Heart left ventricle (tissue), 16 donors: Measurements from ENCODE around the gene GADL1. TPM values are rescaled to one million over a fixed set of nuclear protein-coding genes. Genes with fewer than 3 reads are reported as not detected.

Experiments used
- ATAC-seq, 4 donors: fragments of 200-7000 bp; cut with Tn5 transposase; one replicate each; pipeline ENCODE4 v1.9.1; 2020 to 2022; ENCODE audit warnings: moderate library complexity in 4 of 4, mild to moderate bottlenecking in 3 of 4, moderate number of reproducible peaks in 1 of 4
- DNase-seq, 5 donors: peaks; one replicate each; pipeline ENCODE4 v3.0.0-alpha.2; 2020
- H3K27ac ChIP-seq, 12 donors: fragments of 200-600 bp; sonication (generic) in 4 of 12; one replicate each; pipeline versions ENCODE4 v1.5.0 to v1.8.0; 2016 to 2022; ENCODE audit warnings: mild to moderate bottlenecking in 2 of 12
- H3K27me3 ChIP-seq, 9 donors: fragments of 200-600 bp; sonication (generic) in 2 of 9; one replicate each; pipeline versions ENCODE4 v1.5.1 to v1.8.0; 2016 to 2022; ENCODE audit warnings: mild to moderate bottlenecking in 3 of 9
- H3K36me3 ChIP-seq, 9 donors: fragments of 200-600 bp; sonication (generic) in 2 of 9; one replicate each; pipeline versions ENCODE4 v1.5.0 to v1.8.0; 2018 to 2022; ENCODE audit warnings: mild to moderate bottlenecking in 2 of 9
- H3K4me1 ChIP-seq, 12 donors: fragments of 200-600 bp; sonication (generic) in 4 of 12; one replicate each; pipeline versions ENCODE4 v1.5.0 to v1.8.0; 2016 to 2022; ENCODE audit warnings: mild to moderate bottlenecking in 3 of 12
- H3K4me3 ChIP-seq, 12 donors: fragments of 200-600 bp; sonication (generic) in 4 of 12; one replicate each; pipeline versions ENCODE4 v1.5.0 to v1.8.0; 2017 to 2022; ENCODE audit warnings: mild to moderate bottlenecking in 9 of 12, moderate library complexity in 4 of 12
- H3K9me3 ChIP-seq, 12 donors: fragments of 200-600 bp; sonication (generic) in 4 of 12; one replicate each; pipeline versions ENCODE4 v1.5.0 to v1.8.0; 2016 to 2022; ENCODE audit warnings: mild to moderate bottlenecking in 1 of 12
- POLR2A ChIP-seq, 2 donors: fragments of 450-650 bp; IDR thresholded peaks; one replicate each; pipeline ENCODE4 v1.6.1; 2017; ENCODE audit warnings: antibody characterized with exemption in 2 of 2, mild to moderate bottlenecking in 2 of 2, moderate library complexity in 2 of 2
- WGBS, 4 donors: extraction: QIAGEN DNeasy Blood & Tissue Kit in 2 of 4; methylation state at CpG; one replicate each; pipeline versions ENCODE4 v1.1.5 to v1.1.7; 2013 to 2018; 5-methylcytosine and 5-hydroxymethylcytosine counted together
- intact Hi-C, 10 donors: fragments of 100-400 bp; cut with DNase I; formaldehyde crosslinking; loops; one replicate each; pipeline versions ENCODE4 v1.11.1 to v1.14.2; 2022
- polyA plus RNA-seq, 2 donors: library from polyadenylated mRNA; stranded (reverse); fragments of 200-250 nt; gene quantifications; one replicate each; pipeline ENCODE4 v1.2.3, GENCODE V29; 2013
- total RNA-seq, 9 donors: library from RNA; depleted of rRNA in 2 of 9; stranded (reverse); fragments of >200 nt in 2 of 9; fragmentation: NEBNext Ultra II Directional in 3 of 9; extraction: Animal tissue kit (Norgen Biotek cat#: 25700) in 3 of 9; gene quantifications; one replicate each; pipeline versions ENCODE4 v1.1.0 to v1.2.4, GENCODE V29; 2016 to 2023
- TF ChIP-seq, protein P1 (sequence below), 12 donors: fragments of 200-600 bp; sonication (generic) in 4 of 12; IDR thresholded peaks; one replicate each; pipeline versions ENCODE4 v1.5.0 to v1.8.0; 2018 to 2022; ENCODE audit warnings: antibody characterized with exemption in 12 of 12, mild to moderate bottlenecking in 5 of 12
- donor health status: ischemic (EF 13 %, LVEDD 7.1; RV severe dilation, severe dysfunction).
- donor health status: healthy with polysubstance abuse.
- donor health status: DM: no; HTN: yes; CAD: no.
- donor health status: DM: no; HTN: no; CAD: no.
- donor health status: ischemic (EF 25% LVEDD 6.9; RV normal size, moderate dysfunction).
- donor health status: ischemic (EF 25% LVEDD 5.7; RV mildly dilated, moderate dysfunction).
- donor health status: healthy.
- donor health status: DM: yes; HTN: yes; CAD: no.
- donor health status: ischemic (EF 35%, LVEDD 5.7; RV mildly dilated, moderate dysfunction).
- donor health status: nonischemic (EF 11% LVEDD 7.7; RV severe dilation, severe dysfunction).
- donor health status: DM: yes; HTN: yes; CAD: no.
- donor health status: PGD.
- donor health status: ischemic (EF 29% LVEDD 5.4; RV normal size, mild dysfunction).
- donor health status: nonischemic (EF 23%, LVEDD 6.1; RV moderate dilation, normal function).

The GADL1 gene
- total and polyA plus RNA-seq, 11 donors, result 0.03 to 0.59 (median 0.18) TPM; not detected in 3

DNA sequence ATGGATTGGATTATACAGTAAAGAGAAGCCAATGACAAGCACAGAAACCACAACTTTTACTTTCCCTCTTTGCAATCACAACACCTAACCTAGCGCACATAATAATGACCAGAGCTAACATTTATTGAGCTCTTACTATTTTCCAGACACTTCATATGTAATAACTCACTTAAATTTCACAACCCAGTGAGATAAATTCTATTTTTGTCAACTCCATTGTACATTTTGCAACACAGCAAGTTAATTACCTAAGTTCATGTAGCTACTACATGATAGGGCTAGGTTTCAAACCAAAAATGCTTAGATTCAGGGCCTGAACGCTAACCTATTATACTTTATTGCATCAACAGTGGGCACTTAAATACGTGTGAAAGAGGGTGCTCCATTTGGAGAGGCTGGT lies 89.5 kb downstream of the GADL1 start:
- no peaks in the 10 kb centered on the region for H3K36me3 ChIP-seq
- H3K4me1 ChIP-seq, result no peaks in the 10 kb centered on the region
- no peak overlapping the region for H3K27ac ChIP-seq
- no peaks in the 10 kb centered on the region for H3K9me3 ChIP-seq
- WGBS, 4 donors, result 85 to 95% (median 89%) methylated on average over 3 of the region's 3 CpGs
- intact Hi-C loops, result no loop called here
- ATAC-seq (no peak), DNase-seq (no peak)
- TF ChIP-seq POLR2A (IDR thresholded peaks at IDR 0.05), result no peak
- TF ChIP-seq, protein P1, sequence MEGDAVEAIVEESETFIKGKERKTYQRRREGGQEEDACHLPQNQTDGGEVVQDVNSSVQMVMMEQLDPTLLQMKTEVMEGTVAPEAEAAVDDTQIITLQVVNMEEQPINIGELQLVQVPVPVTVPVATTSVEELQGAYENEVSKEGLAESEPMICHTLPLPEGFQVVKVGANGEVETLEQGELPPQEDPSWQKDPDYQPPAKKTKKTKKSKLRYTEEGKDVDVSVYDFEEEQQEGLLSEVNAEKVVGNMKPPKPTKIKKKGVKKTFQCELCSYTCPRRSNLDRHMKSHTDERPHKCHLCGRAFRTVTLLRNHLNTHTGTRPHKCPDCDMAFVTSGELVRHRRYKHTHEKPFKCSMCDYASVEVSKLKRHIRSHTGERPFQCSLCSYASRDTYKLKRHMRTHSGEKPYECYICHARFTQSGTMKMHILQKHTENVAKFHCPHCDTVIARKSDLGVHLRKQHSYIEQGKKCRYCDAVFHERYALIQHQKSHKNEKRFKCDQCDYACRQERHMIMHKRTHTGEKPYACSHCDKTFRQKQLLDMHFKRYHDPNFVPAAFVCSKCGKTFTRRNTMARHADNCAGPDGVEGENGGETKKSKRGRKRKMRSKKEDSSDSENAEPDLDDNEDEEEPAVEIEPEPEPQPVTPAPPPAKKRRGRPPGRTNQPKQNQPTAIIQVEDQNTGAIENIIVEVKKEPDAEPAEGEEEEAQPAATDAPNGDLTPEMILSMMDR (IDR thresholded peaks at IDR 0.05), result no peak
- H3K4me3 ChIP-seq, result no peak overlapping the region
- H3K27me3 ChIP-seq, result no peaks in the 10 kb centered on the region

DNA sequence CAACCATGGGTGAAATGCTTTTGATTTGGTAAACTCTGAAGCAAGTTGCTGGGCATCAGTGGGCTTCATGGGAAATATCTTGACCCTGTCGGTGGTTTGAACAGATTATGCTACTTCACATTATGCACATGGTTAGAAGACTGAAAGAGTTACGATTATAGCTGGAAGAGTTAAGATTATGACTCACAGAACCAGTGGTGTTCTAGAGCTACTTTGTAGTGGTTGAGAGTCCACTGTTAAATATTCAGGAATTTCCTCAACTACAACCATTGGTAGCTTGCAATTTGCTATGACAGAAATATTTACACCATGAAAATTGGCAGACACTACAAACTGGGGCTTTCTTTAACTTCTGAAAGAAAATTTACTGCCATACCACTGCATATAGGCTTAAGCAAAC lies 99.3 kb downstream of the GADL1 start:
- ATAC-seq (no peak), DNase-seq (no peak)
- WGBS, 4 donors, result 90 to 94% (median 91%) methylated on average over 2 of the region's 2 CpGs
- H3K27me3 ChIP-seq, result no peaks in the 10 kb centered on the region
- TF ChIP-seq POLR2A (IDR thresholded peaks at IDR 0.05), result no peak
- TF ChIP-seq, protein P1 (IDR thresholded peaks at IDR 0.05), result no peak
- H3K4me3 ChIP-seq, result no peak overlapping the region
- no peak overlapping the region for H3K27ac ChIP-seq
- no peaks in the 10 kb centered on the region for H3K36me3 ChIP-seq
- H3K9me3 ChIP-seq, result no peaks in the 10 kb centered on the region
- H3K4me1 ChIP-seq, result no peaks in the 10 kb centered on the region
- intact Hi-C loops, result no loop called here

DNA sequence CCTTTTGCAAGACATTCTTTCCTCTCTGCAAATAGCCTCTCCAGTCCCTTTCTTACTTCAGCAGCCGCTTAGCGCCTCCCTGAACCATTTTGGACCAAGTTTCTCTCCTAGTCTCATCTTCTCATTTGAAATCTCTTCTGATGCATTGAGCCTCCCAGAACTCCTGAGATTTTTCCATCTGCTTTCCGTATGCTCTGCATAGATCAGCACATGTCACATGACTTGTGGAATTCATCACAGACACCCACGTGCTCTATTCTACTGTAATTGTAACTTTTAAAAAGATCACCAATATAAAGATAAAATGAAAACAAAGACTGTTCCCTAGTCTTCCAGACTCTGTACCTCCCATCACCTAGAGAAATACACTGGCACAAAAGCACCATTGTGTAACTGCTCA lies 100.7 kb downstream of the GADL1 start:
- Histone ChIP-seq H3K9me3 (no peaks in the 10 kb centered on the region), H3K27me3 (no peaks in the 10 kb centered on the region), H3K4me3 (no peak overlapping the region), H3K27ac (no peak overlapping the region), H3K4me1 (no peaks in the 10 kb centered on the region), H3K36me3 (no peaks in the 10 kb centered on the region)
- DNase-seq, result no peak
- 69 to 76% (median 71%) methylated on average over 4 of the region's 4 CpGs for WGBS, 4 donors
- TF ChIP-seq, protein P1 (IDR thresholded peaks at IDR 0.05), result no peak
- TF ChIP-seq POLR2A (IDR thresholded peaks at IDR 0.05), result no peak
- ATAC-seq, result no peak
- intact Hi-C loops, result no loop called here

DNA sequence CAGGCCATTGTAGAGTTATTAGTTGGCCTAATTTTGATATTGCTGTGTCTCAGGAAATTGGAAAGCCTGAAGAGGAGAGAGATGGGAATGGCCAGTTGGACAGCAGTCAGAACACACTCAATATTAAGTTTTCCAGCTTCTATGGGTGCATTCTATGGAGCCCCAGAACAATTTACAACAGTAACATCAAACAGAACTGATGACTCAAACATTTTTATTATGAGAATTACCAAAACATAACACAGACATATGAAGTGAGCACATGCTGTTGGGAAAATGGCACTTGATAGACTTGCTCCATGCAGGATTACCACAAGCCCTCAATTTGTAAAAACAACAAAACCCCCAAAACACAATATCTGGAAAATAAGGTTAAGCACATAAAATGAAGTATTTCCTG lies 104.3 kb downstream of the GADL1 start:
- ATAC-seq (no peak), DNase-seq (no peak)
- Histone ChIP-seq H3K9me3 (no peaks in the 10 kb centered on the region), H3K36me3 (no peaks in the 10 kb centered on the region), H3K27ac (no peak overlapping the region), H3K27me3 (no peaks in the 10 kb centered on the region), H3K4me1 (no peaks in the 10 kb centered on the region), H3K4me3 (no peak overlapping the region)
- TF ChIP-seq POLR2A (IDR thresholded peaks at IDR 0.05), result no peak
- TF ChIP-seq, protein P1 (IDR thresholded peaks at IDR 0.05), result no peak
- intact Hi-C loops, result no loop called here
